Activated gamma-delta T cell treated with Interleukin-2 at 50 U/mL for 16 hours (primary cell): ENCODE results near the gene ADAMTSL4.
"Not testable (repeated sequence)": the region's sequence is repeated elsewhere in the genome, so short reads cannot be mapped to it uniquely, and the experiment has no call there.

Experiments
- DNase-seq: peaks from one replicate; pipeline ENCODE4 v3.0.0-alpha.2; 2020

The ADAMTSL4 gene

DNA sequence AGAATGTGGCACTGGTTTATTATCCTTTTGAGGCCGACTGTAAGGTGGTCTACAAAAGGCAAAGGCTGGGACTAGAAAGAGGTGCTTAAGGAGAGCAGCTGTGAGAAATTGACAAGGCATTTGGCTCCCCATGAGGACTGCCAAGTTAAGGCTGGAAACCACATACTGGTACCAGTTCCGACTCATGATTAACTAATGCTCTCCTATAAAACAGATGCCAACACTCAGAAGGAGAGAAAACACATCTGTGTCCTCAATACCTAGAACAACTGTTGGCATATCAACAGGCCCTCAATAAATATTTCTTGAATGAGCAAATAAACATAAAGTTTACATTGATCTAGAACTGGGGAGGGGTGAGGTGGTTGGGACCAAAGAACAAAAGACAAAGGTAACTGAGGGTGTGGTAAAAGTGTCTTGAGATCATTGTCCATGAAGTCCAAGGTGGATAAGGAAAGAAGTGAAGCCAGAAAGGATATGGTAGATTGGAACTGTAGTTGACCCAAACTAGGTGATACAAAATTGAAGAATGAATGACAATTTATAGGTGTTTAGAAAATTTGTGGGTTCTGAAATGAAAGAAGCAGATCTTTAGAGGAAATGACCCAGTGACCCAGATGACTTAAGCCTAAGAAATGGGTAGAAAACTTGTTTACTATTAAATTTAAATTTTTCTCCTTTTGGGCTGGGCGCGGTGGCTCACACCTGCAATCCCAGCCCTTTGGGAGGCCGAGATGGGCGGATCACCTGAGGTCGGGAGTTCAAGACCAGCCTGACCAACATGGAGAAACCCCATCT is 47.1 kb downstream of the ADAMTSL4 start:
- DNase-seq = no peak

DNA sequence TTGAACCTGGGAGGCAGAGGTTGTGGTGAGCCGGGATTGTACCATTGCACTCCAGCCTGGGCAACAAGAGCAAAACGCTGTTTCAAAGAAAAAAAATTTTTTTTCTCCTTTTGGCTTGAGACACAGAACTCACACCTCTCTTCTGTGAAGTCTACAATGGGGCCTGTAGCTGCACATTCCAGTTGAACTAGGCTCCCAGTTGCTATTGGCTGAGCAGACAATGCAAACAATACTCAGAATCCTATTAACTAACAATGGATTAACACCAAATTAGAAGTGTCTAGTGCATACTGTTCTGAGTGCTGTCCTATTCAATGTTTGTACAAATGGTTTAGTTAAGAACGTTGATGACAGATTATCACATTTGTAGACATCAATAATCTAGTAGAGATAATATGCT is 47.8 kb downstream of the ADAMTSL4 start:
- no peak for DNase-seq

DNA sequence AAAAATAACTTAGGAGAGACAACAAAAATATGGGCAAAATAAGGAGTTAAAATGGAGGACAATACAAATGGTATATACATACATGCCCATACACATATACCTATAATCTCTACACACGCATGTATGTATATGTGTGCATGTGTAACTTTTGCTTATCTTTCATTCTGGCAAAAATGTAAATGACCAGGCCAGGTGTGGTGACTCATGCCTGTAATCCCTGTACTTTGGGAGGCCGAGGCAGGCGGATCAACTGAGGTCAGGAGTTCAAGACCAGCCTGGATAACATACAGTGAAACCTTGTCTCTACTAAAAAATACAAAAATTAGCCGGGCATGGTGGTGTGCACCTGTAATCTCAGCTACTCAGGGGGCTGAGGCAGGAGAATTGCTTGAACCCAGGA is 49.1 kb downstream of the ADAMTSL4 start:
- not testable (repeated sequence) for DNase-seq

DNA sequence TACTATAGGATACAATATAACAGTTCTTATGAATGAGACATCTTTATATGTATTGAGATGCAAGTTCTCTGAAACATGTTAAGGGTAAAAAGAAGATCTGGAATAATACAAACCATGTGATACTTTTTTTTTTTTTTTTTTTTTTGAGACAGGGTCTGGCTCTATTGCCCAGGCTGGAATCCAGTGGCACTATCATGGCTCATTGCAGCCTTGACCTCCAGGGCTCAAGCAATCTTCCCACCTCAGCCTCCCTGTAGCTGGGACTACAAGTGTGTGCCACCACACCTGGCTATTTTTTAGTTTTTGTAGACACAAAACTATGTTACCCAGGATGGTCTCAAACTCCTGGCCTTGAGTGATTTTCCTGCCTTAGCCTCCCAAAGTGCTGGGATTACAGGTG is 52.3 kb downstream of the ADAMTSL4 start:
- no peak for DNase-seq

DNA sequence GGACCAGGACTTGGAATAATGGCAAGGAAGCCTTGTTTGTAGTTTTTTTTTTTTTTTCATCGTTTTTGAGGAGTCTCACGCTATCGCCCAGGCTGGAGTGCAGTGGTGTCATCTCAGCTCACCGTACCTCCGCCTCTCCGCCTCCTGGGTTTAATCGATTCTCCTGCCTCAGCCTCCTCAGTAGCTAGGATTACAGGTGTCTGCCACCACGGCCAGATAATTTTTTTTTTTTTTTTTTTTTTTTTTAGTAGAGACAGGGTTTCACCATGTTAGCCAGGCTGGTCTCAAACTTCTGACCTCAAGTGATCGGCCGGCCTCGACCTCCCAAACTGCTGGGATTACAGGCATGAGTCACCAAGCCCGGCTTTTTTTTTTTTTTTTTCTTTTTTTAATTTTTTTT is 53.2 kb downstream of the ADAMTSL4 start:
- DNase-seq = not testable (repeated sequence)

DNA sequence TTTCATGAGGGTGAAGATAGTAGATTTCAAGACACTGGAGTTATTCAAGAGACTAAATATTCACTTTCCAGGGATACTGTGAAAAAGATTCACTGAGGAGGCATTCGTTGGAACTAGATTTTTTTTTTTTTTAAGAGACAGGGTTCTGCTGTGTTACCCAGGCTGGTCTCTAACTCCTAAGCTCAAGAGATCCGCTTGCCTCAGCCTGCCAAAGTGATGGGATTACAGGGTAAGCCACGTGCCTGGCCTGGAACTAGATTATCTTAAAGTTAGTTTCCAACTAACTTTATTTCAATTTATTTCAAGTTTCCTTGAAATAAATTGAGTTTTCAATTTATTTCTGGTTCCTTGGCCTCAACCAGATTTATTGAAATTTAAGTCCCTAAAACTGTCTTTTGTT is 54.5 kb downstream of the ADAMTSL4 start:
- DNase-seq = no peak

DNA sequence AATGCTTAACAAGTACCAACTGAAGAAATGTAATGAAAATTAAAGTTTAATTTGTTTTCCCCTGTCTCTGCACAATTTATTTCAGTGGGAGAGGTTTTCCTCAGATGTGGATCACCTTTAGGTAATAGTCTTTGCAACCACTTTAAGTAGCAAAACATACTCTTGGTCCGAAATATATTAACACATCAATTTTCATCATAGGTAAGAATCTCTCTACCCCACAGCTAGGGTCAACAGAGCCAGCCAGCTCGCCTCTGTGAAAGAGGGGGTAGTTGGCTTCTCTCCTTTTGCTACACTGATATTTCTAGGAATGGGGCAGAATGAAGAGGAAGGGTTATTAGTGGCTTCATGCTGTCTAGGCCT is 55.0 kb downstream of the ADAMTSL4 start:
- DNase-seq = no peak

DNA sequence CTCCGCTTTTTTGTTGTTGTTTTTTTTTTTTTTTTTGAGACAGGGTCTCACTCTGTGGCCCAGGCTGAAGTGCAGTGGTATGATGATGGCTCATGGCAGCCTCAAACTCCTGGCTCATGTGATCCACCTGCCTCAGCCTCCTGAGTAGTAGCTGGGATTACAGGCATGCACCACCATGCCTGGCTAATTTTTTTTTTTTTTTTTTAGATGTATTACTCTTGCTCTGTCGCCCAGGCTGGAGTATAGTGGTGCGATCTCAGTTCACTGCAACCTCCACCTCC is 56.2 kb downstream of the ADAMTSL4 start:
- not testable (repeated sequence) for DNase-seq

DNA sequence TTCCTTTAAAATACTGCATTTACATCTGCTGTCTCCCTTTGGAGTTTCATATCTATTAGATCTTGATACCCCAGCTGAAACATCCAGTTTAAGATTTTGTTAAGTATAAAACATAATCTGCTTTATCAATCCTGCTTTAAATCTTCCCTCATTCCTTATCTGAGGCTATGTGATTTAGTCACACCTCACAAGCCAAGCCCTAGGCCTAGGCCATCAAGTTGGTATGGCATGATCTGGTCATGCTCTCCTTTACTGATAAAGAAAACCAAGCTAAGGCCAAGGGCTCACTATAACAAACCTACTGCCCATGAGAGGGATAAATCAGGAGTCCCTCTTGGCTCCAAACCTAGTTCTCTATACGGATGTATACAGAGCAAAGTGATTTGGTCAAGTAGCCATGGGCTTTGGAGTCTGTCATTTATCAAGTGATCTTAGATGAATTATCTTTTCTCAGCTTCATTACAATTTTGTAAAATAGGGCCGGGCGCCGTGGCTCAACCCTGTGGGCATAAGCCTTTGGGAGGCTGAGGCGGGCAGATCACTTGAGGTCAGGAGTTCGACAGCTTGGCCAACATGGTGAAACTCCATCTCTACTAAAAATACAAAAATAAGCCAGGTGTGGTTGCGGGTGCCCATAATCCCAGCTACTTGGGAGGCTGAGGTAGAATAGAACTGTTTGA is 57.4 kb downstream of the ADAMTSL4 start:
- no peak for DNase-seq

DNA sequence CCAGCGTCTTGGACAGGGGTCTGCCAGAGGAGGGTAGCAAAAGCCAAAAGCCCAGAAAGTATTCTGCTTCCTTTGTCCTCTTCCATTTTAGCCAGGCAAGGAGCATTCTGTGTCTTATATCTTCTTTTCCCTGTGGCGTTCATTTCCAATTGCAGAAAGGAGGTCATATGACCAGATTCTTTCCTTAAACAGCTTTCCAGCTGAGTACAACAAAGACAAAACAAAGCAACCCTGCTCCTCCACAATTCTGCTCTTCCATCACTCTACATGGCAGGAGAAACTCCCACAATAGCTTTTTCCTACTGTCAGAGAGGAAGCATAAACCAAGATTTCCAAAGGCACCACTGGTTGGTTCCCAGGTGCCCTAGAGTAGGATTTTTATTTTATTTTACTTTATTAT is 60.5 kb downstream of the ADAMTSL4 start:
- DNase-seq = no peak
